Fibroblast of lung (primary cell): ENCODE data around the gene OR8A1.

Experiments used
- CTCF ChIP-seq, 2 donors: IDR thresholded peaks in 1 of 2; conservative IDR thresholded peaks in 1 of 2; 1 replicate in 1 of 2; 2 replicates in 1 of 2; pipeline ENCODE4 v1.5.1; 2011 to 2012; ENCODE audit warnings: low read length in 2 of 2, control low read depth in 1 of 2, inconsistent platforms in 1 of 2, low read depth in 1 of 2, mild to moderate bottlenecking in 1 of 2
- EZH2 ChIP-seq: IDR thresholded peaks from 2 replicates; pipeline ENCODE4 v1.5.1; 2012; ENCODE audit warnings: low read length, control low read depth, mild to moderate bottlenecking; ENCODE audit errors: missing control alignments

GRCh38 chr11:124577716-124578427, 8.1 kb downstream of the OR8A1 start:
- TF ChIP-seq EZH2 (no peak), CTCF (conservative IDR thresholded peaks at IDR 0.05 in 1 of 2, IDR thresholded peaks at IDR 0.05 in 1 of 2; ENCODE audit: low read depth in 1 of 2, low read length in 2 of 2) (no peak)
